Dermis microvascular lymphatic vessel endothelial cell (primary cell): ENCODE data around the gene CCDC51. TPM values are rescaled to one million over a fixed set of nuclear protein-coding genes. Genes with fewer than 3 reads are reported as not detected.
"Not testable (repeated sequence)": the region's sequence is repeated elsewhere in the genome, so short reads cannot be mapped to it uniquely, and the experiment has no call there.

Experiments
- DNase-seq, 2 donors: peaks; one replicate each; pipeline versions ENCODE4 v3.0.0 to v3.0.0-alpha.2; 2010; ENCODE audit warnings: low read depth in 2 of 2
- total RNA-seq: library from RNA; depleted of rRNA; stranded (reverse); fragments of >200 nt; gene quantifications from 2 replicates; pipeline ENCODE4 v1.2.1, GENCODE V29; 2014

The CCDC51 gene
- total RNA-seq, 1 donor from 2014 or later, result 13.1 TPM

DNA sequence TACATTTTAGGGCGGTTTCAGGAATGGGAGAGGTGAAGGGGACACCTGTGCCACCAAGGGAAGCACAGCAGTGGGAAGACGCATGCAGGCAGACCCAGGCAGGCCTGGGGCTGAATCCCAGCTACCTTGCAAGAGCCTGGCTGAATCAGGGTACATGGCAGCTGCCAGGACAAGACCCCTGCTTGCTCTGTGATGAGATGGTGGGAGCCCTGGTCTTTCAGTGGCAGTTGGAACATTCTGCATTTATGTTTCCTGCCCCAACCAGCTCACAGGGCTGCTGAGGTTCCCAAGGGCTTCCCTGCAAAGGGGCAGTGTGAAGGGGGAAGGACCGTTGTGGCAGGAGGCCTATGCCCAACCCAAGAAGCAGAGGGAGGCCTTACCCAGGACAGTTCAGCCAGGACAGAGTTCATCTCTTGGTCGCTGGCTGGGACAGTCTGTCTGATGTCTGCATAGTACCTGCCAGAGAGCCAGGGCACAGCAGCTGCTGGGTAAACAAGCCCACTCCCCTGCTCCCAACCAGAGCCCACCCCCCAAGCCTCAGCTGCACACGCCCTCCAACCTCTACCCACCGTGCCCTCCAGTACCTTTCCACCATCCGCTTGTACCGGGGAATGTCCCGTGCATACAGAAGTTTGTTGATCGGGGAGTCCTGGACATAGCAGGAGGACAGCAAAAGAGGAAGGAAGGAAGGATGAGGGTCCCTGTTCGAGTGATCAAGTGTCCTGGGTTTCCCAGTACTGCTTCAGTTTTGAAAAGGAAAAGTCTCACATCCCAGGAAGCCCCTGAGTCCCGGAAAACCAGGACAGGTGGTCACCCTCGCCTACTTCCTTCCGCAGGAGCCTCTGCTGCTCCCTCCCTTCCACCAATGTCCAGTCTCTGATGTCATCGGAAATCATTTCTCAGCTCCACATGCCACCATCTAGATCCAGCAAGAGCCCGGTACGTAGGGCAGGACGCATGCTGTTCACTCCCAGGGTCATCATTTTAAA, 33.2 kb downstream of the CCDC51 start:
- peak; percentile 25 to 26 for DNase-seq

DNA sequence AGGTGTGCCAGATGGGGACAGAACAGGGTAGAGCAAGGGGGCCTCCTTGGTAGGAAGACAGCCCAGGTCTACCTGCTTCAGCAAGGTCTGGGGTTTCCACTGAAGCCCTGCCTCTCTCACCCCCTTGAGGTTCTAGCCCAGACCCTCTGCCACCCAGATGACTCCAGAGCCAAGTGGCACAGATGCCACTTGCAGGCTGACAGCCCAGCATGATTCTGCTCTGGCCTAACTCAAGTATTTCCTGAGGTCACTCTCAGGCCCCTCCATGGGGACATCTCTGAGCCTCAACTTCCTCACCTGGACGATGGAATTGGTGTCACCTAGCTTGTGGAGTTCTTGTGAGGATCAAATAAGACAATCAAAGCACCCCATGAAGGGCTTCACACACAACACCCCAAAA, 33.9 kb downstream of the CCDC51 start:
- no peak for DNase-seq

DNA sequence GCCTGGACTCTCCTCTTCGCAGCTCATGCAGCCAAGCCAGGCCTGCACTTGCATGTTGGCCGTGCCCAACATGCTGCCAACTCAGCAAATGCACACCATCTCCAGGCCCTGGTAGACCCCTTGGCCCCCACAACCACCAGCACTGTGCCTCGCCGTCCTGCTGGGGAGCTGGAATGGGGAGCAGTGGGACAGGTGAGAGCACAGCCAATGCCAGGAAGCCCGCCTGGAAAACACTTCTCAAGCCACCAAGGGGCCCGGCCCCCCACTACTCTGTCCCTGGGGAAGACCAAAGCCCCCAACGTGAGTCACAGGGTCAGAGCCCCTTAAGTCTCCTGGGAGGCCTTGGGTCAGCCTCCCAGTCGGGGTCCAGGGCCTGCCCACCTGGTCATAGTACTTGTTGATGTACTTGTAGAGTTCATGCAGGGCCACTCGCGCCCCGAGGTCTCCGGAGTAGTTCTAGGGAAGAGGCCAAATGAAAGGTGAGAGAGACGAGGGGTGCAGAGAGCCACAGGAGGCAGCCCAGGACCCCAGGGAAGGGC, 34.5 kb downstream of the CCDC51 start:
- DNase-seq, result no peak

DNA sequence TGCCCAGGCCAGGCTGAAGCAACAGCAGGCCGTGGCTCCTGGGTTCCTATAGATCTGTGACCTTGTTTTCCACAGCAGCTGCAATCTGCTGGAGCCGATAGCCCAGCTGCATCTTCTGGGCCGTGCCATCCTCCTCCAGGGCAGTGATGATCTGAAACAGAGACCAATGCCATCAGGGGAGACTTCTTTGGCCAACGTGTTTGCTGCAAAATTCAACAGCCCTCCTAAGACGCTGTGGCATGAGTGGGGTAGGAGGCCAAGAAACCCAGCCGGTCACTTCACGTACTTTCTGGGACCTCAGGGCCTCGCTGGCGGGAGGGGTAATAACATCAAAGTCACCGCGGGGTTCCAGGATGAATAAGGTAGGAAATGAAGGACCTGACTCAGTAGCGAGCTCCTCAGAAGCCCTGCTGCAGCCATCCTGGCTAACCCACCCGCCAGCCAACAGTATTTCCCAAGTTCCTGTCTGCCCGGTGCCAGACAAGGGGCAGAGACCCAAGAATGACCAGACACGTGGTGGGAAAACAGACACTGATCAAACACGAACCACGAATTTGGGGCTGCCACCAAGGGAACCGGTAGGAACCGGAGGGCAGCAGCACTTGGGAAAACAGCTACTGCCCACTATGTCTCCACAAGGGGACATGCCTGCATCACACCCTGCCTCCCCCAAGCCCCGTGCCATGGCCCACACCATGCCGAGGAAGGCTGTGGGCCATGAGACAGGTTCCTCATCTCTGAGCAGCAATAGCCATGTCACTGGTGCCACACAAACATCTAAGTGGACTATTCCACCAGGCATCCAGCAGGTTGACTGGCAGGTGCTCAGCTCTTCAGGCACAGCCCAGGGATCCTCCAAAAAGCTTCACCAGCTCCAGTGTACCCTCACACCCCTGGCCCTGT, 35.2 kb downstream of the CCDC51 start:
- DNase-seq, result no peak

DNA sequence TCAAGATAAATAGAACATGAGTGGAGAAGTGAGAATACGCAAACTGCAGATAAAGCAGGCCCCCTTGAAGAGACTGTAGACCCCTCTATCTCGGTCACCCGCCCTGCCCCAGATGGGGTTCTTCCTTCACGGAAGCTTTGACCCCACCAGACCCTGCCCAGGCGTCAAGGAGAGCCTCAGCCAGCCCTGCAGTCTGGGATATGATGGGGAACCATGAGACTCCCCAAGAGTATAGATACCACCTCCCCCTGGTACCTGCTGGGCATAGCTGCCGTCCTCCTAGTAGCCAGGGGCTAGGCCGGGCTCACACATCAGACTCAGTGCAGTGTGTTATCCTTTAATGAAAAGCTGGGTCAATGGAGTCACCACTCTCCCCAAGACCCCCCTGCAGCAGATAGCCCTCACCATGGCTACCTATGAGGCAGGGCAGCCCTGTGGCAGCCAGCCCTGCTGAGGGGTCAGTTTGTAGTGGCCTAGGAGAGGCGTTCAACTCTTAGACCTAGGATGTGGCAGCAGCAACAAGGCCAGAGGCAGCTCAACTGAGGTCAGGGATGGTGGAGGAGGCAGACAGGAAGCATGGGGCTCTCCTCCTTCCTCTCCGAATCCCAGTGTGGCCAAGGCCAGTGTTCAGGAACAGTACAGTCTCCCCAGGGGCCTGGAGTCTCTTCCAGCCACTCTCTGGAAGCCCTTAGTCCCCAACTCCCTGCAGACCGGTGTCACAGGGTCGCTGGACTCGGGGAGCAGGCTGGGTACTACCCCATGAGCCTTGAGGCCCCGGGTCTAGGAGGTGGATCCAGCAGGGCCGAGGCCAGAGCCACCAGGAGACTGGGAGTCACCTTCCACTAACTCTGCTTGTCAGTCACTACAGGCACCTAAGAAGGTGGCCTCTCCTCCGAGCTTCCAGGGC, 36.1 kb downstream of the CCDC51 start:
- DNase-seq, result no peak

DNA sequence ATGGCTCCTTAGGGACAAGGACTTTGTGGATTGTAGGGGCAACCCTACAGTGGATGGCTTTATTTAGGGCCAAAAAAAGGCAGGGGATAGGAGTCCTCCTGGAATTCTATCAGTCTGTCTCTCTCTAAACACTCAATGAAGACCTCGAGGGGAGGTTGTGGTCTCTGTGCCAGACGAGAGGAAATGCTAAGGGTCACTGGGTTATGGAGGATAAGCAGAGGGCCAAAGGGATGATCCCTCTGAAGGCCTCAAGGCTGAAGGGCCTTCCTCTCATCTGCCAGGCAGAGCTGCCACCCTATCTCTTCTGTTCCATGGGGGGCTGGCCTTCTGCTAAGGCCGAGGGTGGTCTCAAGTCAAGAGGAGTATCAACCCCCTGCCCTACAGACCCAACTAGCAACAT, 37.0 kb downstream of the CCDC51 start:
- DNase-seq, result no peak

DNA sequence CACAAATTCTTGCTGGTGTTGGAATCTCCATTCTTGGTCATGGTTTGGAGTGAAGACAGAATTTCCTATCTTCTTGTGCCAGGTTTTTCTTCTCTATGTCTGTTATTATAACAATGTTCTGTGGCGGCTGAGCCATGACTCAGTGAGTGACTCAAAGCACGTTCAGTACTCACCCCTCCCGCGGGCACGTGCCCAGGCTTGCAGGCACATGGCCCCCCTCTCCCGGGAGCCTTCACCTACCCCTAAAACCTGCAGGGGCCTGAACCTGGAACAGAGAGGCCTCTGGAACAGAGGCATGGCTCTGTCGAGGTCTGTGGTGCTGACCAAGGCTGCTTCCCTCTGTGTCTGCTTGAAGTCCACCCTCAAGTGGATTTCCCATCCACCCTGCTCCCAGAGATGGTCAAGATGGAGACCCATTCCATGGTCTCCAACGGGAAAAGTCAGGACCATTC, 37.6 kb downstream of the CCDC51 start:
- peak; percentile 62 to 88 for DNase-seq

DNA sequence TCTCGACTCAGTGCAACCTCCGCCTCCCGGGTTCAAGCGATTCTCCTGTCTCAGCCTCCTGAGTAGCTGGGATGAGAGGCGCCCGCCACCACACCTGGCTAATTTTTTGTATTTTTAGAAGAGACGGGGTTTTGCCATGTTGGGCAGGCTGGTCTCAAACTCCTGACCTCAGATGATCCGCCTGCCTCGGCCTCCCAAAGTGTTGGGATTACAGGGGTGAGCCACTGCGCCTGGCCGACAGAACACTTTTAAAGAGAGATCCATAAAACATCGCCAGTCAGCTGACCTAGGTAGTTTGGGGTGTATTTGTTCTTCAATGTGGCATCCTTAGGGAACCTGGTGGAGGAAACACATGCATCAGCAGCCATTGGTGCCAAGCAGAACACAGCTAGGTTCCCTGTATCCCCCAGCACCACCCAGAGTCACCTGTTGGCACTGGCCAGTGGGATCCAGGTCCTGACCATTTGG, 38.5 kb downstream of the CCDC51 start:
- DNase-seq, result not testable (repeated sequence)

DNA sequence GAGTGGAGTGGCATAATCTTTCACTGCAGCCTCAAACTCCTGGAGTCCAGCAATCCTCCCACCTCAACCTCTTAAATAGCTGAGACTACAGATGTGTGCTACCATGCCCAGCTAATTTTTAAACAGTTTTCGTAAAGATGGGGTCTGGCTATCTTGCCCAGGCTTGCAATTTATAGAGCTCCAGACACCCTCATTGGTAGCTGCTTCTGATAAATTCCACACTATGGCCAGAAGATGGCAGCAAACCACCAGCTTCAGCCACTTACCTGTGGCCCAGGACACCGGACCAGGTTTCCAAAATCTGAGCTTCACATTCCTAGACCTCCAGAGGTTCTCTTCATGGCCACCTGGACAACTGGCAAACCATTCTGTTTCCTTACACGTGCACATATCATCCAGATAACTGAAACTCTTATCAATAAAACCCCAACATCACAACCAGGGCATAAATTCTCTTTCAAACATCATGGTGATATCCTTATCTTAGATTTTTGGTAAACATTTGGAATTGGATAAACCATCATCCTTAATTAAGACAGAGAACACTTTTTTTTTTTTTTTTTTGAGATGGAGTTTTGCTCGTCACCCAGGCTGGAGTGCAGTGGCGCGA, 39.0 kb downstream of the CCDC51 start:
- peak; percentile 44 to 70 for DNase-seq

DNA sequence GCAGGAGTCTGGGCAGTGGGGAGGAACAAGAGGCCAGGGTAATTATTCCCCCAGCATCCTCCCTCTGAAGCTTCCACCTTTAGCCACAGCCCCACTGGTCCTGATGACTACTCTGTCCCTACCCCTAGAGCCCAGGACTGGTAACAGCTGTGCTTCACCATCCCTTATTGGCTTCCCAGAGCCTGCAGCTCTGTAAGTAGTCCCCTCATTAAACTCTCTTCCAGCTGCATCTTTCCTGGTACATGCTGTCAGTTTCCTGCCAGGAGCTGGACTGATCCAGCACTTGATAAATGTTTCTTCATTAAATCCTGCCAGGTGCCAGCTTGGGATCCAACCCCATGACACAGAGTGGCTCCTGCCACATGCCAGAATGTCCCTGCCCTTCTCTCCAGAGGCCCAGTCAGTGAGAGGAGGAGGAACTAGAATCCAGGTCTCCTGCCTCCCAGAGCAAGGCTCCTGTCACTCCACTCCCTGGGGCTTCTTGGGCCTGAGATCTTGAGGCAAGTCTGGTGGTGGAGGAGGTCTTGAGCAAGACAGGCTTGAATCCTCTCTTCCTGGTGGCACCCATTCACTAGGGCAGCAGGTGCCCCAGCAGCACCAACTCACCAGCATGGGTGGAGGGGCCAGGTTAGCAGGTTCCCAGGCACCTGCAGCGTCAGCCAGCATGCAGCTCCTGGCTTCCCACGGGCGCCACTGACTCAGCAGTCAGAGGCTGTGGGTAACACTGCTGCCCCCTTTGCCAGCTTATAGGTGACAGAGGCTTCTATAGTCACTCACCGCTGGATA, 40.3 kb downstream of the CCDC51 start:
- no peak for DNase-seq

DNA sequence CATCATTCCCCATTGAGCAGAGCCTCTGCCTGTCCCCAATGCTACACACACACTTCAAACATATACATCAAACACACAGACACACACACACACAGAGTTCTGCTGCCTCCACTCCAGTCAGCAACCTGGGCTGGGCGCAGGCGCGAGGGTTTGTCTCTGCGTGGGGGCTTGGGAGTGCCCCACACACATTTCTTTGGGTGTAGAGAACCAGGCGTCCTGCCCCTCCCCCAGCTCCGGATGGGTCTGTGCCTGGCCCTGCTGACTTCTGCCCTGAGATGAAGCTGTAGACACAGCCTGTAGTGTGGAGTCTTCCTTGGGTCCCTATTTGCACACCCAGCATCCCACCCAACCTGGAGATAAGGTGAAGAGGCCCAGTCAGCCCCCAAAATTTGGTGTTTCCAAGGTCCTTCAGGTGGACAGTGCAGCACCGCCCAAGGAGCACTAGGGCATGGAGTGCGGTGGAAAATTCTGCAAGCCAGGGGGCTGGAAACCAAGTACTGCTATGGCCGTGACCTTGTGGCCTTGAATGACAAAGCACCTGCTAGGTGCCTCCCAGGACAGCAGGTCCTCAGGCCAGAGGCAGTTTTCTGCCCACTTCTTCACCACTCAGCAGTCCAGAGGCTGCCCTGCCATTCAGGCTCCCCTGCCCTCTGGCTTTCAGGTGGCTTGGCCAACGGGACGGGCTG, 41.1 kb downstream of the CCDC51 start:
- no peak for DNase-seq

DNA sequence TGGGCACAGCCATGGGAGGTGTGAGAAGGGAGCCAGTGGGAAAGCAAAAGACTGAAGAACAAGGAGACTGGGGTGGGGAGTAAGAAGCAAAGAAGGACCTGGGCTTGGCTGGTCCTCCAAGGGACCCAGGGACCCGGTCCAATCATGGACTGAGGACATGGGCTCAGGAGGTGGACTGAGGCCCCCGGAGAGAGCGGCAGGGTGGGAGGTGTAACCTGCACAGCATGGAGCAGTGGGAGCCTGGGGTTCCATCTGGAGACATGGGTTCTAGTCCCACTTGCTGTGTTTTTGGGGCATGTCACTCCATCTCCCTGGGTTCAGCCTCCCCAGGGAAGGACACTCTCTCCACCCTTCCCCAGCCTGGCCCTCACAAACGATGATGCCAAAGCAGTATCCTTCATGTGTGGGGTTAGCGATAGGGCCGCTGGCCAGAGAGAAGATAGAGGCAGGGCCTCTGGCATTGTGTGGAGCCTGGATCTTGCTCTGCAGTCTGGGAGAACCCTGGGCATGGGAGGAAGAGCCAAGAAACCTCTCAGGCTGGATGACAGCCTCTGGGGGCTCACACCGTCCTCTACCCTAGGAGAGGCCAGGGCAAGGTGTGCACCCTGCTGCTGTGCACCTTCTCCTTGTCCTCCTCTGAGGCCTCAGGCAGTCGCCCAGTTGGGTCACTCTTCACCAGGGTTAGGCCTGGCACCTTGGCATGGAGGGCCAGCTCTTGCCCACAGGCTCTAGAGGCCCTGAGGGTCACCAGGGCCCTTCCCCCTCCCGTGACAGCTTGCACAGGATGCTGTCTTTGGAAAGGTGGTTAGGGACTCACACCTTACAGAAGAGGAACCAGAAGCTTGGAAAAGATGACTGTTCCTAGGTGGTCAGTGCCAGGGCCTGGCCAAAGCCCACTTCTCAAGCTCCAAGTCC, 41.9 kb downstream of the CCDC51 start:
- DNase-seq, result no peak

DNA sequence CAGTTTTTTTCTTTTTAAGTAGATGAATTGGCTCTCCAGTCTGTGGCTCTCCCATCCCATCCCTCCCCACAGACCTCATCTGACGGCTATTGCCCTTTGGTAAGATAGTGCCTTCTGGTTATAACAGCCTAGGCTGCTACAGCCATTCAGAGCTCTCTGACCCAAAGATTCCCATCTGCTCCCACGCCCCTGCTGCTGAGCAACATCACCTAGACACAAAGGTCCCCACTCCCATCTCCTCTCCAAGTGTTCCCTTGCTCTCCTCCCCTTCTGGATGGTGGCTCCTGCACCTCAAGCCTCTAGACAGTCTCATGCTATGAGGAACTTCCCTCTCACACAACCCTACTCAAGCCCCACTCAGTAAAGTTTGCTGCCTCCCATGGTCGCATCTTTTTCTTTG, 44.2 kb downstream of the CCDC51 start:
- DNase-seq, result no peak

DNA sequence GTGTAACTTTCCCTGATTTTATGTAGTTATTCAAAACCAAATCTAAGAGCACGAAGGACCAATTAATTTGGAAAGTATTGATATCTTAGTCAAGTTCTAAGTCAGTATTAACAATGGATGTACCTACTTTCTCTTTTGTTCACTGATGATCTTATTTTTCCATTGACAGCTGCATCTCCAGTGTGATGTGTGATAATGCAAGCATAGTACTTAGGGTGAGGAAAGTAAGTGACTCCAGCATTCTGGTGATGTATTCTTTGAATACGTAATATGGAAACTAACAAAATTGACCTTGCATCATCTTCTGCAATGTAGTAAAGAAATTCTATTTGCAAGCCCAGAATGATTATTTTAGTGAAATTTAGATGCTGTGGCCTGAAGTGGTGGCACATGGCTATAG, 45.5 kb downstream of the CCDC51 start:
- DNase-seq, result no peak

DNA sequence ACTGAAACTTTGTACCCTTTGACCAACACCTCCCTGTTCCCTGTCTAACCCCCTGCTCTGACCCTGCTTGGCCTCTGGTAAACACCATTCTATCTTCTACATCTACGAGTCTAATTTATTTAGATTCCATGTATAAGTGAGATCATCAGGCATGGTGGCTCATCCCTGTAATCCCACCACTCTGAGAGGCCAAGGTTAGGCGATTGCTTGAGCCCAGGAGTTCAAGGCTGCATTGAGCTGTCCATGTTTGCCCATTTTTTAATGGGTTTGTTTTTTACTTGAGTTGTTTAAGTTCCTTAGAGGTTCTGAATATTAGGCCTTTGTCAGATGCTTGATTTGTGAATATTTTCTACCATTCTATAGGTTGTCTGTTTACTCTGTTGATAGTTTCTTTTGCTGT, 51.0 kb downstream of the CCDC51 start:
- no peak for DNase-seq

DNA sequence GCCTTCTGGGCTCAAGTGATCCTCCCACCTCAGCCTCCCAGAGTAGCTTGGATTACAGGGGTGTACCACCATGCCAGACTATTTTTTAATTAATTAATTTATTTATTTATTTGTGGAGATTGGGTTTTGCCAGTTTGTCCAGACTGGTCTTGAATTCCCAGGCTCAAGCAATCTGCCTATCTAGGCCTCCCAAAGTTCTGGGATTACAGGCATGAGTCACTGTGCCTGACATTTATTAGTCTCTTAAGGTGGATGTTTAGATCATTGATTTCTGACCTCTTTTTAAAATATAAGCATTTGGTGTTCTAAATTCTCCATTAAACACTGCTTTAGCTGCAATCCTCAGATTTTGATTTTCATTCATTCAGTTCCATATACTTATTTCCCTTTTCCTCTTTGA, 52.3 kb downstream of the CCDC51 start:
- no peak for DNase-seq
